ENCODE data around the gene MUS81. TPM values are rescaled to one million over a fixed set of nuclear protein-coding genes. Genes with fewer than 3 reads are reported as not detected.

MUS81 gene
- total and polyA plus RNA-seq, 2 of the 4 experiments (the other 2 are of a cell fraction) = 23.7 to 47.9 TPM

DNA sequence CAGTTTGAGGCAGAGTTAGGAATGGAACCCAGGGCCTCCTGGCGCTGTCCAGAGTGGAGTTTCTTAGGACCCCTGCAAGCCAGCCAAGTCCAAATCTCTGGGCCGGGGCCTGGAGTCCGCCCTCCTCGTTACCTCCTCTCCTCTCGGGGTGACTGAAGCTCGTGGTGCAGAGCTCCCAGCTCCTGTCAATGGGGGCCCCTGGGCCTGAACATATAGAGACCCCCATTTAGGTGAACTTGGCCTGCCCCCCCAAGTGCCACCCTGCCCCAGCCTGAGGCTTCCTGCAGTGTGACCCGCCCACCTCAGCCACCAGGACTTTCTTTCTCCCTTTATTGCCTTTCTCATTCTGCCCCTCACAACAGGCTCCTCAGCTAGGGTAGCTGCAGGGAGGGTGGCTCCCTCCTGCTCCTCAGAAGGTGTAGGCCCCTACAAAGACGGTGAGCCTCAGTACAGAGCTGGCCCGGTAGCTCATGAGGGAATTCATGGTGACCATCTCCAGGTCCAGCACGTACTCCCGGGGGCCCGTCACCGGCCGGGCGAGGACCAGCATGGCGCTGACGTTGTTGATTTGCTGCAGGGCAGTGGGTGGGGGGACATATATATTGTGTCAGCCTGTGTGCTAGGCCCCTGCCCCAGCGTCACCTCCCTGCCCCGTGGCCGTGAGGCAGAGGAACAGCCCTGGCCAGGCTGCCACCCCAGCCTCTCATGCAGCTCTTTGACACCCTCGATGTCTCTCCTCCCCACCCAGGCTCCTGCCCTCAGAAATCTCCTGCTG is 6.5 kb downstream of the MUS81 start (continued):
- TF ChIP-seq USF2 (IDR thresholded peaks at IDR 0.05; ENCODE audit: low read depth, low read length) = no peak

DNA sequence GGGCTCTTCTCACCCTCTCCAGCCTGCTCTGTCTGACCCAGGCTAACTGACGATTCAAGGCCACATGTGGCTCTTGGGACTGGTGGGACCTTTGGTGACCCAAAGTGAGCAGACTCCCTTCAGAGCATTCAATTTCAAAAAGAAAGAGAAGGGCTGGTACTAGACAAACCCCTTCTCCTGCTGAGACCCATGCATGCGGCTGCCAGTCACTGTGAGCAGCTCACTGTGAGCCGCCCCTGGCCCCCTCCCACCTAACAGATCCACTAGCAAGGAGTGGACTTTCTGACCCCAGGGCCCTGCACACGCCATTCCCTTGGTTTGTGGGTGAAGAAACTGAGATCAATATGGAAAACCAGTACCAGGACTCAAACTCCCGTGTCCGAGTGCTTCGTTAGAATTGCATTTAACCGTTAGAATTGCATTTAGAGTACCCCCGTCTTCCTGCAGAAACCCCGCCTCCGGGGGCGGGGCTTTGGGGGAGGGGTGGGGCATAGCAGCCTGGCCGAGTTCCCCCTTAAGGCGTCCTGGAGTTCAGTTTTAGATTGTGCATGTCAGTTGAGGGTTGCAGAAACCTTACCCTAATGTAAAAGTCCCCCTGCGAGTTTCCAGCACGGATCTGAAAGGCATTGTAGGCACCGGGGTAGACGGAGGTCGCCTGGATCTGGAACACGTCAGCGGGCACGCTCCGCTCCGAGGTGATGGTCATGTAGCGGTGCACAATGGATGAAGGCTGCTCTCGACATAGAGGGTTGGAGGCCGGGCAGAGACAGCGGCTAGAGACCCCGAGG is 7.2 kb downstream of the MUS81 start:
- DNase-seq (no peak), ATAC-seq (ENCODE audit: low read depth) (no peak)
- H3K14ac ChIP-seq (replicated peaks; ENCODE audit: low read depth, low read length) = no peak overlapping the region
- peaks cover 18 to 86% of the 10 kb centered on the region in 2 experiments for H3K79me1 ChIP-seq (ENCODE audit: low read depth in 1 of 2, low read length in 2 of 2)
- no peak overlapping the region for H3K9ac ChIP-seq (ENCODE audit: low read depth, low read length)
- H3K4me3 ChIP-seq (ENCODE audit: insufficient read depth, low read depth, low read length) = no peak overlapping the region
- no TSS peak for BruUV-seq (replicated peaks)
- H3K9me1 ChIP-seq (ENCODE audit: insufficient read depth, low read length) = 0 out of 2 replicates have a peak, but pooled peaks cover 5% of the 10 kb centered on the region
- H2BK120ac ChIP-seq (ENCODE audit: low read depth, low read length) = no peak overlapping the region
- H4K8ac ChIP-seq (ENCODE audit: low read depth in 2 of 2, low read length in 2 of 2) = no peak overlapping the region
- H2AK9ac ChIP-seq (replicated peaks; ENCODE audit: low read depth, low read length, poor library complexity) = no peak overlapping the region
- ChIA-PET POLR2A (ENCODE audit: unreplicated experiment) (no interaction called here), CTCF (interaction anchor here (1.3 kb wide), 1 partner anchor 21 kb away, joined by 3 read pairs; the partner anchor contains the start of gene FIBP)
- peaks cover 14% of the 10 kb centered on the region; the same call in 1 of the 2 replicates for H3K4me1 ChIP-seq (ENCODE audit: control insufficient read depth, insufficient read depth, low read length)
- peaks cover 84% of the 10 kb centered on the region for H3K36me3 ChIP-seq (ENCODE audit: control insufficient read depth, insufficient read depth, low read length)
- H4K91ac ChIP-seq (ENCODE audit: insufficient read depth, low read depth, low read length) = no peak overlapping the region
- WGBS, 2 experiments (ENCODE audit: extremely low coverage in 2 of 2, insufficient read length in 1 of 2) = 71% methylated on average over 13 of the region's 29 CpGs; no CpG with 5 or more reads in 1 of the 2 experiments
- no peak overlapping the region for H2BK5ac ChIP-seq (ENCODE audit: low read depth, low read length, poor library complexity, severe bottlenecking)
- H2AK5ac ChIP-seq (ENCODE audit: low read depth, low read length) = no peak overlapping the region
- no peak overlapping the region for H3K56ac ChIP-seq (ENCODE audit: extremely low read depth, insufficient read depth, low read length)
- H3K9me3 ChIP-seq (ENCODE audit: control insufficient read depth, insufficient read depth, low read length) = no peaks in the 10 kb centered on the region
- no peak overlapping the region for H3K4ac ChIP-seq (ENCODE audit: low read depth, low read length)
- no peak overlapping the region for H2BK15ac ChIP-seq (ENCODE audit: low read depth, low read length)
- intact Hi-C loops (cut with micrococcal nuclease) (no loop called here), in situ Hi-C loops (cut with MboI; ENCODE audit: low sequenced_read_pairs) (no loop called here), dilution Hi-C loops (cut with HindIII; ENCODE audit: low sequenced_read_pairs, unreplicated experiment) (no loop called here)
- H3K27me3 ChIP-seq (ENCODE audit: control insufficient read depth, insufficient read depth, low read length) = no peaks in the 10 kb centered on the region
- H2BK20ac ChIP-seq (ENCODE audit: low read depth, low read length) = no peak overlapping the region
- H3K18ac ChIP-seq (ENCODE audit: low read depth, low read length) = no peak overlapping the region
- H4K5ac ChIP-seq (ENCODE audit: low read depth, low read length) = no peak overlapping the region
- peaks cover 51% of the 10 kb centered on the region for H4K20me1 ChIP-seq (ENCODE audit: insufficient read depth, low read length)
- H3K23ac ChIP-seq (ENCODE audit: low read depth, low read length) = no peak overlapping the region
- H2AFZ ChIP-seq (replicated peaks; ENCODE audit: low read length, poor library complexity) = no peak overlapping the region
- H3K4me2 ChIP-seq (ENCODE audit: low read depth, low read length) = no peak overlapping the region
- no peak overlapping the region for H3K27ac ChIP-seq (ENCODE audit: insufficient read depth, low read length)
- TF ChIP-seq CTCF (conservative IDR thresholded peaks at IDR 0.05; ENCODE audit: low read depth, low read length) (no peak), MAZ (IDR thresholded peaks at IDR 0.05; ENCODE audit: borderline replicate concordance, low read depth, low read length) (no peak), CEBPB (IDR thresholded peaks at IDR 0.05; ENCODE audit: low read depth, low read length) (no peak), NFE2L2 (IDR thresholded peaks at IDR 0.05; ENCODE audit: low read depth, low read length) (no peak), RAD21 (IDR thresholded peaks at IDR 0.05; ENCODE audit: low read length) (no peak), MAFK (IDR thresholded peaks at IDR 0.05; ENCODE audit: low read depth, low read length) (no peak), BHLHE40 (IDR thresholded peaks at IDR 0.05; ENCODE audit: low read depth, low read length) (no peak), CHD1 (IDR thresholded peaks at IDR 0.05; ENCODE audit: low read depth, low read length) (no peak), MXI1 (IDR thresholded peaks at IDR 0.05; ENCODE audit: borderline replicate concordance, low read depth, low read length) (no peak)

Measured in IMR-90 (cell line).